H1 (cell line): ENCODE measurements around the gene ETS1. TPM values are rescaled to one million over a fixed set of nuclear protein-coding genes. Genes with fewer than 3 reads are reported as not detected.

ENCODE experiments used
- CTCF ChIA-PET: fragments of 300-600 bp; sonication (Branson Sonifier 250); formaldehyde crosslinking; loops from one replicate; lab custom pipeline; 2021; ENCODE audit not compliant: partially characterized antibody; lab: Charles Lee
- POLR2A ChIA-PET: fragments of 300-600 bp; sonication (Branson Sonifier 250); formaldehyde crosslinking; loops from one replicate; lab custom pipeline; 2021; ENCODE audit warnings: inconsistent platforms; ENCODE audit not compliant: partially characterized antibody; lab: Charles Lee
- DNase-seq, 2 experiments: peaks; one replicate each; pipeline versions ENCODE4 v3.0.0 to v3.0.0-alpha.2; 2010 to 2022; ENCODE audit warnings: low spot score in 2 of 2, low read depth in 1 of 2, mixed read lengths in 1 of 2
- FAIRE-seq: peaks from 2 replicates; lab custom pipeline; 2011; peaks lifted over from hg19 to GRCh38; lab: Jason Lieb, UNC
- H2AFZ ChIP-seq: 2 replicates; pipeline ENCODE4 v1.8.1; 2012; ENCODE audit warnings: low read length, inconsistent platforms
- H2AK5ac ChIP-seq: 2 replicates; pipeline ENCODE4 v1.6.1; 2013; ENCODE audit warnings: low read depth, low read length
- H2BK120ac ChIP-seq: replicated peaks from 2 replicates; pipeline ENCODE3; 2013; ENCODE audit warnings: low read depth, low read length, inconsistent platforms
- H2BK12ac ChIP-seq: 2 replicates; pipeline ENCODE4 v1.6.1; 2013; ENCODE audit warnings: low read depth, low read length
- H2BK15ac ChIP-seq: 2 replicates; pipeline ENCODE4 v1.6.1; 2013; ENCODE audit warnings: low read length
- H2BK20ac ChIP-seq: 2 replicates; pipeline ENCODE4 v1.6.1; 2013; ENCODE audit warnings: low read length
- H2BK5ac ChIP-seq: 2 replicates; pipeline ENCODE4 v1.6.1; 2013; ENCODE audit warnings: low read depth, low read length
- H3K14ac ChIP-seq: 2 replicates; pipeline ENCODE4 v1.6.1; 2013; ENCODE audit warnings: inconsistent platforms; ENCODE audit not compliant: insufficient read length
- H3K18ac ChIP-seq: 2 replicates; pipeline ENCODE4 v1.6.1; 2013; ENCODE audit warnings: low read length; ENCODE audit errors: extremely low read depth
- H3K23ac ChIP-seq: 2 replicates; pipeline ENCODE4 v1.6.1; 2013; ENCODE audit warnings: inconsistent platforms; ENCODE audit not compliant: insufficient read length
- H3K23me2 ChIP-seq: 2 replicates; pipeline ENCODE4 v1.6.1; 2013; ENCODE audit warnings: low read depth, low read length
- H3K27ac ChIP-seq: 2 replicates; pipeline ENCODE4 v1.6.1; 2011; ENCODE audit warnings: low read depth, low read length, inconsistent platforms
- H3K27me3 ChIP-seq, 4 experiments: replicated peaks in 1 of 4; 1 replicate in 1 of 4; 2 replicates in 3 of 4; pipeline versions ENCODE4 v1.6.1 to v1.8.1; 2011 to 2013; ENCODE audit warnings: low read length in 3 of 4, mild to moderate bottlenecking in 3 of 4, inconsistent platforms in 2 of 4, mixed read lengths in 2 of 4, moderate library complexity in 1 of 4; ENCODE audit not compliant: control insufficient read depth in 3 of 4, insufficient read depth in 3 of 4; ENCODE audit errors: extremely low read depth in 1 of 4
- H3K36me3 ChIP-seq, 4 experiments: 2 replicates each; pipeline versions ENCODE4 v1.6.1 to v1.8.1; 2011 to 2013; ENCODE audit warnings: mild to moderate bottlenecking in 4 of 4, low read length in 3 of 4, moderate library complexity in 2 of 4, control low read depth in 1 of 4, inconsistent platforms in 1 of 4; ENCODE audit not compliant: insufficient read depth in 4 of 4, control insufficient read depth in 2 of 4
- H3K4ac ChIP-seq: replicated peaks from 2 replicates; pipeline ENCODE3; 2013; ENCODE audit warnings: low read length, low read depth, mixed read lengths, inconsistent platforms; ENCODE audit not compliant: insufficient read length
- H3K4me1 ChIP-seq, 4 experiments: replicated peaks in 1 of 4; 1 replicate in 1 of 4; 2 replicates in 3 of 4; pipeline versions ENCODE4 v1.6.1 to v1.8.1; 2011 to 2013; ENCODE audit warnings: low read length in 3 of 4, inconsistent platforms in 2 of 4, mixed read lengths in 1 of 4; ENCODE audit not compliant: insufficient read depth in 4 of 4, control insufficient read depth in 3 of 4
- H3K4me2 ChIP-seq, 2 experiments: 2 replicates each; pipeline versions ENCODE4 v1.6.1 to v1.8.1; 2011 to 2013; ENCODE audit warnings: low read depth in 2 of 2, low read length in 2 of 2, control low read depth in 1 of 2, inconsistent platforms in 1 of 2, mild to moderate bottlenecking in 1 of 2; ENCODE audit not compliant: insufficient read depth in 1 of 2
- H3K4me3 ChIP-seq, 4 experiments: fragments of 200-600, 300-600 bp in 1 of 4; sonication (generic), shearing (Covaris generic), sonication (Bioruptor Twin) in 1 of 4; 2 replicates each; pipeline versions ENCODE4 v1.5.1 to v1.8.1; 2011 to 2016; ENCODE audit warnings: low read length in 4 of 4, low read depth in 3 of 4, control low read depth in 2 of 4, inconsistent platforms in 2 of 4, mild to moderate bottlenecking in 2 of 4, mixed read lengths in 1 of 4, moderate library complexity in 1 of 4; ENCODE audit not compliant: insufficient read depth in 2 of 4; ENCODE audit errors: extremely low read depth in 1 of 4
- H3K56ac ChIP-seq: replicated peaks from 2 replicates; pipeline ENCODE3; 2013; ENCODE audit warnings: low read depth, mild to moderate bottlenecking, mixed read lengths, low read length, inconsistent platforms; ENCODE audit not compliant: insufficient read length
- H3K79me1 ChIP-seq: 2 replicates; pipeline ENCODE4 v1.6.1; 2013; ENCODE audit warnings: low read depth, low read length, control low read depth
- H3K79me2 ChIP-seq, 2 experiments: 2 replicates each; pipeline versions ENCODE4 v1.6.1 to v1.8.1; 2012 to 2013; ENCODE audit warnings: low read length in 2 of 2, mild to moderate bottlenecking in 2 of 2, inconsistent platforms in 1 of 2; ENCODE audit not compliant: insufficient read depth in 2 of 2, control insufficient read depth in 1 of 2
- H3K9ac ChIP-seq, 4 experiments: replicated peaks in 1 of 4; 1 replicate in 1 of 4; 2 replicates in 3 of 4; pipeline versions ENCODE4 v1.6.1 to v1.8.1; 2011 to 2013; ENCODE audit warnings: low read depth in 3 of 4, low read length in 3 of 4, control low read depth in 2 of 4, mild to moderate bottlenecking in 2 of 4, moderate library complexity in 2 of 4, inconsistent platforms in 1 of 4; ENCODE audit errors: extremely low read depth in 1 of 4
- H3K9me3 ChIP-seq, 2 experiments: 2 replicates each; pipeline versions ENCODE4 v1.6.1 to v1.8.1; 2012 to 2013; ENCODE audit warnings: mild to moderate bottlenecking in 2 of 2, moderate library complexity in 2 of 2, control low read depth in 1 of 2, inconsistent platforms in 1 of 2, low read depth in 1 of 2, low read length in 1 of 2, mixed read lengths in 1 of 2; ENCODE audit not compliant: insufficient read depth in 2 of 2
- H4K20me1 ChIP-seq, 2 experiments: replicated peaks in 1 of 2; 2 replicates each; pipeline versions ENCODE3 to v1.8.1; 2011 to 2013; ENCODE audit warnings: inconsistent platforms in 2 of 2, low read length in 2 of 2, mild to moderate bottlenecking in 1 of 2; ENCODE audit not compliant: insufficient read depth in 2 of 2, control insufficient read depth in 1 of 2
- H4K5ac ChIP-seq: 2 replicates; pipeline ENCODE4 v1.6.1; 2013; ENCODE audit warnings: low read length, low read depth, mixed read lengths, inconsistent platforms; ENCODE audit not compliant: insufficient read length
- H4K8ac ChIP-seq: 2 replicates; pipeline ENCODE4 v1.8.0; 2013; ENCODE audit warnings: mild to moderate bottlenecking, moderate library complexity, low read length, inconsistent platforms; ENCODE audit not compliant: insufficient read depth; ENCODE audit errors: extremely low read depth
- H4K91ac ChIP-seq: replicated peaks from 2 replicates; pipeline ENCODE3; 2013; ENCODE audit warnings: low read length, mixed read lengths, inconsistent platforms; ENCODE audit not compliant: insufficient read length
- CEBPB ChIP-seq: IDR thresholded peaks from 2 replicates; pipeline ENCODE4 v1.6.1; 2012; ENCODE audit warnings: low read depth, low read length
- E2F6 ChIP-seq: IDR thresholded peaks from 2 replicates; pipeline ENCODE4 v1.6.1; 2012; ENCODE audit warnings: inconsistent platforms
- KDM4A ChIP-seq: IDR thresholded peaks from one replicate; pipeline ENCODE4 v1.7.1; 2012; ENCODE audit warnings: low read depth, mild to moderate bottlenecking, moderate library complexity, low read length, inconsistent platforms; ENCODE audit not compliant: severe bottlenecking
- SUZ12 ChIP-seq: fragments of 200-600 bp; sonication (generic); IDR thresholded peaks from 2 replicates; pipeline ENCODE4 v1.6.1; 2012; ENCODE audit warnings: mild to moderate bottlenecking, inconsistent platforms, low read length, moderate library complexity, mixed read lengths
- WGBS, 2 experiments: shearing (Covaris generic) in 1 of 2; methylation state at CpG; one replicate each; pipeline versions ENCODE4 v1.1.6 to v1.1.7; 2013 to 2015; ENCODE audit warnings: low lambda C conversion rate in 2 of 2, mixed read lengths in 2 of 2, inconsistent platforms in 1 of 2, low coverage in 1 of 2, missing lambda C conversion rate in 1 of 2; ENCODE audit not compliant: insufficient replicate concordance in 2 of 2, insufficient coverage in 1 of 2, insufficient read length in 1 of 2; ENCODE audit errors: extremely low coverage in 1 of 2, missing lambda C conversion rate in 1 of 2; 5-methylcytosine and 5-hydroxymethylcytosine counted together
- polyA plus RNA-seq, 7 experiments: library from polyadenylated mRNA; depleted of rRNA in 3 of 7; stranded (reverse) in 5 of 7; unstranded in 2 of 7; fragments of >200 nt in 5 of 7; fragments of 200-250 nt in 2 of 7; gene quantifications; 1 replicate in 5 of 7; 2 replicates in 1 of 7; 4 replicates in 1 of 7; pipeline versions ENCODE4 v1.2.1 to v1.2.3, GENCODE V29; 2011 to 2013; ENCODE audit warnings: missing spikeins in 2 of 7, mixed read lengths in 2 of 7
- total RNA-seq: library from RNA; stranded (reverse); fragmentation: NEBNext Ultra II Directional; extraction: Animal tissue kit (Norgen Biotek cat#: 25700); gene quantifications from 2 replicates; pipeline ENCODE4 v1.2.1, GENCODE V29; 2021

ETS1 gene
- total and polyA plus RNA-seq, 2 of the 8 experiments (the other 6 are each of a cell fraction or from before 2014, with no cell fraction given) = 10.0 to 35.3 TPM

- peak overlapping the region; percentile 76; the same call in 1 of the 2 replicates for H2BK5ac ChIP-seq
- H4K8ac ChIP-seq = no peak overlapping the region
- no peak overlapping the region for H2BK15ac ChIP-seq
- peak overlapping the region; percentile 59 to 60; a peak in 3 of 4 replicates for H3K4me2 ChIP-seq
- H2BK20ac ChIP-seq = peak overlapping the region; percentile 51; the same call in 1 of the 2 replicates
- H3K36me3 ChIP-seq = no peaks in the 10 kb centered on the region
- FAIRE-seq = peak; percentile 42
- peaks cover 0 to 56% of the 10 kb centered on the region in 2 experiments; a peak in 3 of 4 replicates for H3K79me2 ChIP-seq
- CTCF ChIA-PET = interaction anchor here (0.6 to 1.5 kb wide), 5 partner anchors 11 to 285 kb away, joined by 3 to 4 read pairs (median 3); no protein-coding TSS in a partner anchor
- H3K23ac ChIP-seq = no peak overlapping the region
- H3K9me3 ChIP-seq = no peaks in the 10 kb centered on the region
- no peak for DNase-seq
- no peak overlapping the region for H3K4ac ChIP-seq
- peaks cover 1 to 43% (median 21%) of the 10 kb centered on the region in 4 experiments for H3K4me1 ChIP-seq
- no peak overlapping the region for H3K27ac ChIP-seq
- H2AK5ac ChIP-seq = no peak overlapping the region
- no peak overlapping the region for H4K5ac ChIP-seq
- H3K56ac ChIP-seq = no peak overlapping the region
- TF ChIP-seq E2F6 (no peak), CEBPB (peak; percentile 47; the same call in 1 of the 2 replicates), SUZ12 (no peak), KDM4A (no peak)
- H3K27me3 ChIP-seq = no peaks in the 10 kb centered on the region; a peak in 1 of 7 replicates
- no peak overlapping the region for H2AFZ ChIP-seq
- POLR2A ChIA-PET = interaction anchor here (0.8 to 2.2 kb wide), 4 partner anchors 11 to 56 kb away, joined by 3 to 6 read pairs (median 3); no protein-coding TSS in a partner anchor
- H3K79me1 ChIP-seq = no peaks in the 10 kb centered on the region
- H4K91ac ChIP-seq = peak overlapping the region; percentile 75
- H2BK120ac ChIP-seq = peak overlapping the region; percentile 89
- no peak overlapping the region for H3K9ac ChIP-seq
- H2BK12ac ChIP-seq = peak overlapping the region; percentile 91
- H4K20me1 ChIP-seq = no peaks in the 10 kb centered on the region
- H3K14ac ChIP-seq = no peak overlapping the region
- H3K18ac ChIP-seq = 0 out of 2 replicates have a peak overlapping the region, but pooled peaks have one; percentile 17
- peaks cover 1% of the 10 kb centered on the region; the same call in 1 of the 2 replicates for H3K23me2 ChIP-seq
- WGBS, 2 experiments = 85% methylated on average over 7 of the region's 7 CpGs; no CpG with 5 or more reads in 1 of the 2 experiments
- H3K4me3 ChIP-seq = peak overlapping the region in 1 of 4 experiments; percentile 48; a peak in 1 of 8 replicates
Measured at GRCh38 chr11:128581561-128582272, 5.6 kb downstream of the ETS1 start.
